Raji (cell line): ENCODE results near the gene SHISA5.

Experiments
- POLR2A ChIP-seq: IDR thresholded peaks from 2 replicates; pipeline ENCODE4 v1.6.1; 2011; ENCODE audit warnings: low read depth, low read length, control low read depth; ENCODE audit not compliant: insufficient read depth

Gene SHISA5

DNA sequence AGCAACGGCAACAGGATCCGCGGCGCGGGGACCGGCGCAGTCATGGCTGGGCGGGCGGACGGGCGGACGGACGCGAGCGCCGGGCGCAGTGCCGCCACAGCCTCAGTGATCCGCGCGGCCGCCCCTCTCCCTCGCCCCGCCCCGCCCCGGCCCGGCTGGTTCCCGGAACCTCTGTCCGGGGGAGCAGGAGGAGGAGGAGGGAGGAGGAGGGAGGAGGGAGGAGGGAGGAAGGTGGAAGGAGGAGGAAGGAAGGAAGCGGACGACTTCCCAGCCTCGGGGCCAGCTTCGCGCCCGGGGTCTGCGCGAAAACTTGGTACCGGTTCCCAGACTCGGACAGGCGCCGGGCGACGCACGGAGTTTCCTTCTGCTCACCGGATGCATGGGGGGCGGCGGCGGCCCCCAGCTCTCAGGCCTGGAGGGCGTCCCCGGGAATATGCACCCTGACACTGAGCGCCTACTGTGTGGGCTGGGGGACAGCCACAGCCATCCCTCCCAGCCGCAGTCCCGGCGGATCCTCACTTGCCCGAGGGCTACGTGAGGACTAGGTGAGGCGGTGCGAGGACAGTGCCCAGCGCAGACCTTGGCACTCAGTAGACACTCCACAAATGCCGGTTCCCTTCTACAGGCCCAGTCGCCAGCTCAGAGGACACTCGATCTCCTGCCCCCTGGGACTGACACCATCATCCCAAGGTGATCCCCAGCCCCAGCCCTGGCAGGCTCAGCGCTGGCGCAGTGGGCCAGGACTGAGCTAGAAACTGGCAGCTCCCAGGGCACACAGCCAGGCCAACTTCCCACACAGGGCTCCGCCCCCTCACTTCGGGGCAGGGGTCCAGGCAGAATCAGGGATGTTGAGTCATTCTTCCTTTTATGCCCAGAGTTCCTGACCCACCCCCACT lies at the start of gene SHISA5:
Gene SHISA5 (minus strand): TSS at position 124 of the 896 bp plus-strand sequence. CDS start 80 bp downstream, at position 44.
- TF ChIP-seq POLR2A, result no peak

DNA sequence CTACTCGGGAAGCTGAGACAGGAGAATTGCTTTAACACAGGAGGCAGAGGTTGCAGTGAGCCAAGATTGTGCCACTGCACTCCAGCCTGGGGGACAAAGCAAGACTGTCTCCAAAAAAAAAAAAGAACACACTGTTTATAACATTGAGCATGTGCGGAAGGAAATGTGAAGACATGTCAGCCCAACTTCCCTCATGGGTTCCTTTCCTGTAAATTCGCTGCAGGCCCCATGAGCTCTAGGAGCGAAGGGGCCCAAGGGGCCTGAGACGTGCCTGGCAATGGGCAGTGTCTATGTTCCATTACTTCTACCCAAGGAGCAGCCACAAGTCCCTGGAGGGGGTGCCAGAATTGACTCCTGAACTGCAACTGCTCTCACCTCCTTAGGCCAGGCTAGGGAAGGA lies 49.4 kb upstream of the SHISA5 start:
- TF ChIP-seq POLR2A, result no peak

DNA sequence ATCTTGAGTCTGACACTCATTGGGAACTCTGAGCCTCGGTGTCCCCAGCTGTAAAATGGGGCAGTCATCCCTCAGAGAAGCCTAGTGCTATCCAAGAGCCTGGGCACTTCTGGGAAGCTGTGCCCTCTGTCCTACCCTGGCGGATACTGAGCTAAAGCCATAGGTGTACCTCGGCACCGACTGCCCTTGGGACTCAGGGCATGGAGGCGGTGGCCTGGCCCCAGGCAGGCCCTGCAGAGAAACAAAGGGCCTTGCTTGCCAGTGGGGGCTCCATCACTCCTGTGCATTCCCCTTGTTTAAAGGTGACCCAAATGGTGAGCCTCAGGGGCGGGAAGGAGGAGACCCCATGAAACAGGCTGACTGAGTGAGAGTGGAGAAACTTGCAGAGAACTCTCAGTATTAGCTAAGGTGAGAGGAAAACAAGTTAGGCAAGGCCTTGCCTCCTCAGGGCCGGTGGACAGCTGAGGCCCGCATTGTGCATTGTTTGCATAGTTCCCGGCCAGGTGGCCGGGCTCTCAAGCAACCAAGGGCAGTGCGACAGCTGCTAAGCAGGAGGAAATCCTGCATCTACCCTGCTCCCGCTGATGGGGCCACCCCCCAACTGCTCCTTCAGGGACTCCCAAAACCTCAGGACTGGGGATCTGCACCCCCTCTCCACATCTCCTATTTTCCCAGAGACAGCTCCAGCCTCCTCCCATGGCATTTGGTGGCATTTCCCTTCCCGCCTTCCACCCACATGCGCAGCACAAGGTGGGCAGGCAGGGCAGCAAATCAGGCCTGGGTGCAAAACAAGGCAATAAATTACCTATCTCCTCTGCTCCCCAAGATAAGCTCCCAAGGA lies 48.4 kb upstream of the SHISA5 start:
- TF ChIP-seq POLR2A, result no peak

DNA sequence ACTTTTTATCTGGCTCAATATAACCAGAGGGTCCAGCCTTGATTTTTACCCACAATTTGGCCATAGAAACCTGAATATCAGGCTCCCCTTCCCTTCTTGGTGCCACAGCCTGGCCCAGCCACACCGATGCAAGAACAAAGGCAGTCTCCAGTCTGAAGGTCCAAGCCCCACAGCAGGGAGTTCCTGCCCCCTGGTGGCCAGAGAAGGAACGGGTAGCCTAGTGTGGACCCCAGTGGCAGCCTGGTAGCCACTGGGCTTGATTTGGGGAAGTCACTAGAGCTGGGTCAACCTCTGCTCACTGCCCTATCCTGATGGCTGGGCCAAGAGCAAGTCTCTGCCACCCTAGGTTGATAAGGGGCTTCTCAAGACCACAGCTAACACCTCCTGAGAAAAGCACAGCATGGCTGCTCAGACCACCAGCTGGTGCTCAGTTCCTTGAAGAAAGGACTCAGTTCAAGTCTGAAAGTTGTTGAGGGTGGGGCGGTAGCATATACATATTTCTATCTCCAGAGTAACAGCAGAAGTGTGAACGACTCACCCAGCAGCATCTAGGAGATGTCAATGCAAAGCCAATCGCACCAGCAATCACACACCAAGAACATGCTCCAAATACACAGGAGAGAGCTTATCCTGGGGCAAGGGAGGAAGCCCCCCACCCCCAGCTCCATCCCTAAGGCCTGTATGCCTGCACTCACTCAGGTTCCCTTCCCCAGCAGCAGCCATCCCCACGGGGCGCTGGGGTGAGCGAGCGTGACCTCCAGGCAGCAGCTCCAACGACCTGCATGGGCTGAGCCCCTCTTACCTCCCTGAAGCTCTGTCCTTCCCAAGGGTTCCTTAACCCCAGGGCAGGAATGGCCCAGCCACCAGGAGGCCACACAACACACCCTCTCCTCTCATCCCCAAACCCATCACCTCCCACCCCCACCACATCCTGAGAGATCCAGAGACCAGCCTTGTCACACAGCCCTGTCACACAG lies 45.0 kb upstream of the SHISA5 start:
- 0 out of 2 replicates have a peak, but pooled peaks have one; percentile 21 for TF ChIP-seq POLR2A

GRCh38 chr3:48548126-48548525 lies 44.2 kb upstream of the SHISA5 start:
- TF ChIP-seq POLR2A, result no peak

DNA sequence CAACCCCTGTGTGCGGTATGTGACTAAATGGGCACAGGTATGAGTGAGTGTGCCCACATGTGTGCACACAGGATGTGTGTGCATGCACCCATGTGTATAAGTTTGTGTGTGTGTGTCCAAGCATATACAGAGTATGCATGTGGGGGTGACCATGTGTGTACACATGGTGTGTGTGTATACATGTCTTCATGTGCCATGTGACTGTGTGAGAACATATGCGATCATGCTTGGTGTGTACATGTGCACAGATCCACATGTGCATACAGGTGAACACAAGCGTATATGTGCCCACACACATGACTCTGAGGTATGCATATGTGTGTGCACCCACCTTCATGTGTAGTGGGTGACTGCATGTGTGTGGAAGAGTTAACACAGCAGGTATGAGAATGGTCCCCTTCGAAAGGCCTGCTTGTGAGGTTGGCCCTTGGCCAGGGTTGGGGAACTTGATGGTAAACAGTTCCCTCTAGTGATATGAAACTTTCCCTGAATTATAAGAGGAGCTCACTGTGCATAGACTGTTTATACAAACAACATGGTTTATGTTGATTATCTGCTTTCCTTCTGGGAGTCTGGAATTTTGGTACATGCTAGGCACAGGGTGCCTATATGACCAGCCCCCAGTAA lies 42.3 kb upstream of the SHISA5 start:
- TF ChIP-seq POLR2A, result no peak

- no peak for TF ChIP-seq POLR2A
Measured at GRCh38 chr3:48544141-48544540, 40.2 kb upstream of the SHISA5 start.

- TF ChIP-seq POLR2A, result no peak
Measured at GRCh38 chr3:48543271-48543866, 39.4 kb upstream of the SHISA5 start.

GRCh38 chr3:48538451-48538850 lies 34.5 kb upstream of the SHISA5 start:
- TF ChIP-seq POLR2A, result no peak

DNA sequence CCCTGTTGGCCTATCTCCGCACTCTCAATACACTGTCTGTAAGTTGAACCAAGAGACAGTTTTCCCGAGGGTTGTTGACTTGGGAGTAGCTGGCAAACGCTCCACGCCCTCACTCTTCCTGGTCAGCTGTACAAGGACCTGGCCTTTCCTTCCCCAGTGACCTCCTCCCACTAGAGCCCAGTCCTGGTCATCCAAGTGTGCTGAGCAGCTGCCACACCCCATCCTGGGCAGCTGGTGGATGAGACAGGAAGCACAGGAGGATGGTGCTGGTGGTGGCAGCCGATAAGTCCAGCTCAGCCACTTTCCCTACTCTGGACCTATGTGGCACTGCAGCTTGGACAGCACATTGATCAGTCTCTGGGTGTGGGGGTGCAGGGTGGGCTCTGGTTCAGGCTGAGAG lies 32.8 kb upstream of the SHISA5 start:
- TF ChIP-seq POLR2A, result no peak

DNA sequence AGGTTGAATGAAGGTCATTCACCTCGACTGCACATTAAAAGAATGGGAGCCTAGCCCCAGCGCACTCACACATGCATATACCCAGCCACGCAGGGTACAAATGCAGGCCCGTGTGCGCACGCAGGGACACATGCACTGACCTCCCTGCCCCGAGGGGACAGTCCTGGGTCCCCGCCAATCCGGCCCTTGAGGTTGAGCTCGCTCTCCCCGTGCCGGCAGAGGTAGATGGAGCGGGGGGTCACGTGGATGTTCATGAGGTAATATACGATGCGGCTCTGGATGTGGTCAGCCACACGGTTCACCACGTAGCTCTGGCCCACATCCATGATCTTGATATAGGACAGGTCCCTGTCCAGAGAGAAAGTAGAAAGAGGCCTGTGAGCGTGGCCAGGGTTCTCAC lies 32.1 kb upstream of the SHISA5 start:
- no peak for TF ChIP-seq POLR2A

- no peak for TF ChIP-seq POLR2A
Measured at GRCh38 chr3:48535578-48535977, 31.6 kb upstream of the SHISA5 start.

DNA sequence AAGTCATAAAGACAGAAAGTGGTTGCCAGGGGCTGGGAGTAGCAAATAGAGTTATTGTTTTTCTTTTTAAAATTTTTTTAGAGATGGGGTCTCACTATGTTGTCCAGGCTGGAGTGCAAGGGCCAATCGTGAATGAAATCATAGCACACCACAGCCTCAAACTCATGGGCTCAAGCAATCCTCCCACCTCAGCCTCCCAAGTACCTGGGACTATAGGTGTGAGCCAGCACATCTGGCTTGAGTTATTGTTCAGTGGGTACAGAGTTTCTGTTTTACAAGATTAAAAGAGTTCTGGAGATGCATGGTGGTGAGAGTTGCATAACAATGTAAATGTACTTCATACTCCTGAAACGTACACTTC lies 29.0 kb upstream of the SHISA5 start:
- TF ChIP-seq POLR2A, result no peak

- TF ChIP-seq POLR2A, result no peak
Measured at GRCh38 chr3:48532271-48532976, 28.4 kb upstream of the SHISA5 start.

DNA sequence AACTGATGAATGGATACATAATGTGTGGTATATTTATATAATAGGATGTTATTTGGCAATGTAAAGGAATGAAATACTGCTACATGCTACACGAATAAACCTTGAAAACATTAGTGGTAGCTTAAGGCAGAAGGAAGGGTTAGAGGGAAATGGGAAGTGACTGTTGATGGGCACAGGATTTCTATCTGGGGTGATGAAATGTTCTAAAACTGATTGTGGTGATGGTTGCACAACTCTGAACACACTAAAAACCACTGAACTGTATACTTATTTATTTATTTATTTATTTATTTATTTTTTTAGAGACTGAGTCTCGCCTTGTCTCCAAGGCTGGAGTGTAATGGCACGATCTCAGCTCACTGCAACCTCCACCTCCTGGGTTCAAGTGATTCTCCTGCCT lies 24.8 kb upstream of the SHISA5 start:
- no peak for TF ChIP-seq POLR2A
